Naive thymus-derived CD8-positive, alpha-beta T cell (primary cell): ENCODE measurements around the gene GLP2R. TPM values are rescaled to one million over a fixed set of nuclear protein-coding genes. Genes with fewer than 3 reads are reported as not detected.

ENCODE experiments used
- ATAC-seq, 2 donors: fragments of 150-1000 bp; cut with Tn5 transposase in 1 of 2; sonication (Bioruptor Pico), chemical (Tn5 transposase) in 1 of 2; 1 replicate in 1 of 2; 2 replicates in 1 of 2; pipeline ENCODE4 v1.10.0; 2021; ENCODE audit warnings: mild to moderate bottlenecking in 2 of 2, moderate library complexity in 2 of 2
- POLR2A ChIA-PET: fragments of 350-600 bp; sonication (Branson Sonifier 250); formaldehyde crosslinking; loops from one replicate; lab custom pipeline; 2021; ENCODE audit warnings: antibody characterized with exemption; lab: Charles Lee
- DNase-seq, 10 donors: peaks; one replicate each; pipeline versions ENCODE4 v3.0.0 to v3.0.0-alpha.2; 2020 to 2022
- H3K27ac Mint-ChIP-seq, 10 donors: one replicate each; pipeline ENCODE4 v1.8.0; 2020 to 2022; ENCODE audit warnings: mild to moderate bottlenecking in 10 of 10, mixed read lengths in 10 of 10, moderate library complexity in 4 of 10, inconsistent platforms in 1 of 10
- H3K27me3 Mint-ChIP-seq, 5 donors: one replicate each; pipeline ENCODE4 v1.8.0; 2021 to 2022; ENCODE audit warnings: mixed read lengths in 5 of 5
- H3K36me3 Mint-ChIP-seq, 3 donors: one replicate each; pipeline ENCODE4 v1.8.0; 2020 to 2022; ENCODE audit warnings: mixed read lengths in 3 of 3, mild to moderate bottlenecking in 2 of 3, inconsistent platforms in 1 of 3
- H3K4me1 Mint-ChIP-seq, 4 donors: one replicate each; pipeline ENCODE4 v1.8.0; 2021 to 2022; ENCODE audit warnings: mixed read lengths in 4 of 4
- H3K4me3 Mint-ChIP-seq, 10 donors: one replicate each; pipeline ENCODE4 v1.8.0; 2020 to 2022; ENCODE audit warnings: mild to moderate bottlenecking in 10 of 10, mixed read lengths in 10 of 10, moderate library complexity in 6 of 10, inconsistent platforms in 1 of 10
- H3K9me3 Mint-ChIP-seq, 9 donors: one replicate each; pipeline ENCODE4 v1.8.0; 2020 to 2022; ENCODE audit warnings: mixed read lengths in 9 of 9, mild to moderate bottlenecking in 3 of 9, inconsistent platforms in 1 of 9, moderate library complexity in 1 of 9
- polyA plus RNA-seq, 3 donors: library from polyadenylated mRNA; unstranded; fragments of 300-500 nt; fragmentation: Illumina TruSeq; gene quantifications; one replicate each; pipeline ENCODE4 v1.2.3, GENCODE V29; 2021
- total RNA-seq, 8 experiments: library from RNA in 2 of 8; stranded (reverse) in 2 of 8; gene quantifications; one replicate each; pipeline ENCODE4 v1.2.3 and lab custom pipeline; 2021 to 2026

The GLP2R gene
- total and polyA plus RNA-seq, 5 experiments from 2014 or later: not detected

GRCh38 chr17:9818760-9819159, 7.0 kb upstream of the GLP2R start:
- no peaks in the 10 kb centered on the region for H3K36me3 Mint-ChIP-seq
- no peaks in the 10 kb centered on the region for H3K4me1 Mint-ChIP-seq
- H3K4me3 Mint-ChIP-seq: no peak overlapping the region
- H3K27ac Mint-ChIP-seq: no peak overlapping the region
- POLR2A ChIA-PET: no interaction called here
- H3K9me3 Mint-ChIP-seq: peaks cover 0 to 5% (median 0%) of the 10 kb centered on the region in 9 donors
- DNase-seq: no peak
- ATAC-seq: no peak
- peaks cover 4 to 29% (median 18%) of the 10 kb centered on the region in 5 donors for H3K27me3 Mint-ChIP-seq

- peaks cover 8 to 35% (median 18%) of the 10 kb centered on the region in 5 donors for H3K27me3 Mint-ChIP-seq
- H3K36me3 Mint-ChIP-seq: no peaks in the 10 kb centered on the region
- ATAC-seq (no peak), DNase-seq (no peak)
- peaks cover 0 to 5% (median 0%) of the 10 kb centered on the region in 9 donors for H3K9me3 Mint-ChIP-seq
- no peak overlapping the region for H3K27ac Mint-ChIP-seq
- POLR2A ChIA-PET: no interaction called here
- H3K4me1 Mint-ChIP-seq: no peaks in the 10 kb centered on the region
- H3K4me3 Mint-ChIP-seq: no peak overlapping the region
These were observed 5.3 kb upstream of the GLP2R start for GRCh38 chr17:9820448-9820847.

GRCh38 chr17:9821921-9822320, 3.8 kb upstream of the GLP2R start, which contains the start of gene GSG1L2:
TSS of gene GSG1L2 (minus strand) at chr17:9822079. CDS start at chr17:9822071, 8 bp downstream.
- H3K4me3 Mint-ChIP-seq: no peak within 1 kb of the TSS
- peak within 1 kb of the TSS in 1 of 10 donors; percentile 0 for H3K27ac Mint-ChIP-seq
- DNase-seq (no peak), ATAC-seq (no peak)
- POLR2A ChIA-PET: no interaction called here
- no peaks in the 10 kb centered on the region for H3K36me3 Mint-ChIP-seq
- H3K27me3 Mint-ChIP-seq: peaks cover 13 to 50% (median 17%) of the 10 kb centered on the region in 5 donors
- H3K9me3 Mint-ChIP-seq: peaks cover 0 to 5% (median 0%) of the 10 kb centered on the region in 9 donors
- no peaks in the 10 kb centered on the region for H3K4me1 Mint-ChIP-seq

GRCh38 chr17:9824094-9824493, 1.6 kb upstream of the GLP2R start:
- H3K36me3 Mint-ChIP-seq: no peaks in the 10 kb centered on the region
- POLR2A ChIA-PET: no interaction called here
- no peak for ATAC-seq
- H3K9me3 Mint-ChIP-seq: peaks cover 0 to 5% (median 0%) of the 10 kb centered on the region in 9 donors
- no peak for DNase-seq
- H3K4me1 Mint-ChIP-seq: no peaks in the 10 kb centered on the region
- H3K4me3 Mint-ChIP-seq: no peak overlapping the region
- no peak overlapping the region for H3K27ac Mint-ChIP-seq
- H3K27me3 Mint-ChIP-seq: peaks cover 12 to 43% (median 18%) of the 10 kb centered on the region in 5 donors

GRCh38 chr17:9824797-9825338, 856 bp upstream of the GLP2R start:
- peaks cover 9 to 40% (median 16%) of the 10 kb centered on the region in 5 donors for H3K27me3 Mint-ChIP-seq
- no peaks in the 10 kb centered on the region for H3K4me1 Mint-ChIP-seq
- no peak for DNase-seq
- POLR2A ChIA-PET: no interaction called here
- ATAC-seq: no peak
- no peak overlapping the region for H3K27ac Mint-ChIP-seq
- H3K4me3 Mint-ChIP-seq: no peak overlapping the region
- no peaks in the 10 kb centered on the region for H3K36me3 Mint-ChIP-seq
- H3K9me3 Mint-ChIP-seq: peaks cover 0 to 5% (median 0%) of the 10 kb centered on the region in 9 donors

- no peaks in the 10 kb centered on the region for H3K36me3 Mint-ChIP-seq
- no peaks in the 10 kb centered on the region for H3K9me3 Mint-ChIP-seq
- H3K4me1 Mint-ChIP-seq: no peaks in the 10 kb centered on the region
- no peak overlapping the region for H3K27ac Mint-ChIP-seq
- ATAC-seq: no peak
- no peak overlapping the region for H3K4me3 Mint-ChIP-seq
- POLR2A ChIA-PET: no interaction called here
- peaks cover 7 to 23% (median 12%) of the 10 kb centered on the region in 5 donors for H3K27me3 Mint-ChIP-seq
- DNase-seq: no peak
These were observed 2.9 kb downstream of the GLP2R start for GRCh38 chr17:9828296-9829295.

- no peak overlapping the region for H3K27ac Mint-ChIP-seq
- no peaks in the 10 kb centered on the region for H3K4me1 Mint-ChIP-seq
- POLR2A ChIA-PET: no interaction called here
- ATAC-seq (no peak), DNase-seq (no peak)
- H3K4me3 Mint-ChIP-seq: no peak overlapping the region
- peaks cover 7 to 21% (median 11%) of the 10 kb centered on the region in 5 donors for H3K27me3 Mint-ChIP-seq
- H3K9me3 Mint-ChIP-seq: no peaks in the 10 kb centered on the region
- no peaks in the 10 kb centered on the region for H3K36me3 Mint-ChIP-seq
These were observed 3.6 kb downstream of the GLP2R start for GRCh38 chr17:9829343-9829742.

GRCh38 chr17:9830711-9831110, 5.0 kb downstream of the GLP2R start:
- Mint-ChIP-seq H3K36me3 (no peaks in the 10 kb centered on the region), H3K4me3 (no peak overlapping the region), H3K27me3 (peaks cover 5 to 13% (median 6%) of the 10 kb centered on the region in 5 donors), H3K4me1 (no peaks in the 10 kb centered on the region), H3K9me3 (no peaks in the 10 kb centered on the region), H3K27ac (no peak overlapping the region)
- no peak for DNase-seq
- no peak for ATAC-seq
- POLR2A ChIA-PET: no interaction called here

- POLR2A ChIA-PET: no interaction called here
- Mint-ChIP-seq H3K36me3 (no peaks in the 10 kb centered on the region), H3K27ac (no peak overlapping the region), H3K4me3 (no peak overlapping the region), H3K4me1 (no peaks in the 10 kb centered on the region), H3K27me3 (peaks cover 2 to 16% (median 11%) of the 10 kb centered on the region in 5 donors), H3K9me3 (no peaks in the 10 kb centered on the region)
- ATAC-seq (no peak), DNase-seq (no peak)
These were observed 8.2 kb downstream of the GLP2R start for GRCh38 chr17:9833922-9834321.

GRCh38 chr17:9837551-9838471, 12.1 kb downstream of the GLP2R start:
- POLR2A ChIA-PET: no interaction called here
- DNase-seq (no peak), ATAC-seq (no peak)
- Mint-ChIP-seq H3K27me3 (peaks cover 4 to 29% (median 17%) of the 10 kb centered on the region in 5 donors), H3K36me3 (no peaks in the 10 kb centered on the region), H3K27ac (no peak overlapping the region), H3K4me3 (no peak overlapping the region), H3K4me1 (no peaks in the 10 kb centered on the region), H3K9me3 (no peaks in the 10 kb centered on the region)

- ATAC-seq: no peak
- Mint-ChIP-seq H3K36me3 (no peaks in the 10 kb centered on the region), H3K27ac (no peak overlapping the region), H3K4me1 (no peaks in the 10 kb centered on the region), H3K4me3 (no peak overlapping the region), H3K9me3 (peaks cover 0 to 1% (median 0%) of the 10 kb centered on the region in 9 donors), H3K27me3 (peaks cover 4 to 39% (median 26%) of the 10 kb centered on the region in 5 donors)
- POLR2A ChIA-PET: no interaction called here
- DNase-seq: no peak
These were observed 13.7 kb downstream of the GLP2R start for GRCh38 chr17:9839433-9839832.

GRCh38 chr17:9842057-9842758, 16.5 kb downstream of the GLP2R start:
- H3K27me3 Mint-ChIP-seq: peaks cover 6 to 39% (median 28%) of the 10 kb centered on the region in 5 donors
- ATAC-seq (no peak), DNase-seq (no peak)
- POLR2A ChIA-PET: no interaction called here
- no peaks in the 10 kb centered on the region for H3K4me1 Mint-ChIP-seq
- no peaks in the 10 kb centered on the region for H3K36me3 Mint-ChIP-seq
- peaks cover 0 to 1% (median 0%) of the 10 kb centered on the region in 9 donors for H3K9me3 Mint-ChIP-seq
- no peak overlapping the region for H3K27ac Mint-ChIP-seq
- no peak overlapping the region for H3K4me3 Mint-ChIP-seq
